HG03045 (cell line): Measurements from ENCODE around the gene NEK10.

Experiments
- ATAC-seq: cut with Tn5 transposase; IDR thresholded peaks from one replicate; pipeline ENCODE4 v1.9.1; 2021; ENCODE audit warnings: mild to moderate bottlenecking, moderate library complexity; ENCODE audit not compliant: unreplicated experiment

The NEK10 gene

GRCh38 chr3:27193056-27193455, 176.1 kb downstream of the NEK10 start:
- no peak for ATAC-seq

DNA sequence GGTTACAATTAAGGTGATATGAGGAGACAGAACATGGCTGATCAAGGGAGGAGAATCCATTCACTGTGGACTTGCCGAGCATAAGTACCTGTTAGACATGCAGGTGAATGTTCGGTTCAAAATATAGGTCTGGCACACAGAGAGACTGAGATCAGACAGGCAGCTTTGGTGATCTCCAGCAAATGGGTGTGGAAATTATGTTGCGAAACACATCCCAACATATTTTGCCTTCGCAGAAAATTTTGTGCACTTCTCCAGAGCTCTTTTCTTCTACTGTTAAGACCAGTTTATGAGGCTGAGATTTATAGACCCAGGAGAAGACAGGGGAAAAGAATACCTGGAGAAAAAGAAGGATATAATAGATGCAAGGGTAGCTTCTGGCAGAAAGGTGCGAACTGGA, 183.2 kb downstream of the NEK10 start:
- no peak for ATAC-seq

DNA sequence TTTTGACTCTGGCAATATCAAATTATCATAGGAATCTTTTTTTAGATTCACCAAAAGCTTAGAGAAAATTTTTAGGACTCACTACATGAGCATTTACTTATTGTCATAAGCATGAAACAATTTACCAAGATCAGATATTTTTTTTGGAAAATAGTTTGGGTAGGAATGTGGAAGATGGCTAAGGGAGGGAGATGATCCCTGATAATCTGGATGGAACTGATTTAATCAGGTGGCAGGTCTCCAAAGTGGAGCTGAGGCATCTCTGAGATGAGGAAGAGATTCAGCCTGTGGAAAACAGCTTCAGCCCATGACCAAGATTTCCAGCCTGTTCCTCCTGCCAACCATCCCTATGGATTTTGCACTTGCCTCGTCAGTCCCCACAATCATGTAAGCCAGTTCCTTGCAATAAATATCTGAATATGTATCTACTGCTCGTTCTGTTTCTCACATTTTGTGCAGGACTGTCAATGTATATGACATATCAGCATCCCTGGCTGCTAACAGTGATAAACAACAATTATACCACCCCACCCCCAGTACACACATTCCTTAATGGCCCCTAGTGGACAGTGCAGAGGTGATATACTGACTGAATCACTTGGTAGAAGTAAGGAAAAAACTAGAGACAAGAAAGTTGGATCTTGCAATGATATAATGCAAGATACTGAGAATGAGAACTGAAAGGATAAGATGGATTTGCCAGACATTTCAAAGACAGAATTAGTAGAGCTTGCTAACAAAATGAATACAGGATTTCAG, 183.8 kb downstream of the NEK10 start:
- ATAC-seq = no peak

GRCh38 chr3:27184261-27184660, 184.9 kb downstream of the NEK10 start:
- ATAC-seq = no peak

DNA sequence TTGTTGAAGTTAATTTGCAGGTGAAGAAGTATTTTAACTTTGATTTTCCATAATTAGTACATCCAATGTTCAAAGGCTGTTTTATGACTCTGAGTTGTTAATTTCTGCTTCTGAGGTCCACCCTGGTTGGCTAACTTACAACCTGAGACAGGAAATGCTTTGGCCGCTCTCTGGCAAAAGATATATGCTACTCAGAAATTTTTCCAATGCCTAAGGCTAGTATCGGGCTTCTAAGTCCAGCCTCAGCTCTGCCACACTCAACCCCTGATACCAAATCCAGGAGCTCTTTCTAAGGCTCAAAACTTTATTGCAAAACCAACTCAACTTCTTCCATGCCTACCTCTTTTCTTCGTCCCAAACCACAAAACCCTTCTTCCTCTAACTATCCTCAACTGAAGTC, 192.9 kb downstream of the NEK10 start:
- ATAC-seq = no peak

GRCh38 chr3:27174530-27174929, 194.7 kb downstream of the NEK10 start:
- no peak for ATAC-seq

GRCh38 chr3:27171113-27171512, 198.1 kb downstream of the NEK10 start:
- peak; percentile 53 for ATAC-seq

DNA sequence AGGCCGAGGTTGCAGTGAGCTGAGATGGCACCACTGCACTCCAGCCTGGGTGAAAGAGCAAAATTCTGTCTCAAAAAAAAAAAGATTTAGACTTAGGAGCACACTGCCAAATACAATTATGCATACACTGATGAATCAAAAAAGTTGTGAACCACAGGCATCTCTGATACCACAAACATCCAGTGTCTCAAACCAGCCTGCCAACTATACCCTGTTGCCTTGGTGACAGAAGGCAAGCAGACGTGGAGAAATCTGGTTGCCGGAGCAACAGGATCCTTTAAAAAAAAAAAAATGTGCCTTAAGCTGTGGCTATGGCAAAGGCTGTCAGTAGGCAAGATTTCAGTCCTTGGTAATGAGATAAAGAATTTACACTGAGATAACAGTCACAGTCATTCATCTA, 202.3 kb downstream of the NEK10 start:
- ATAC-seq = no peak

- ATAC-seq = no peak
These were observed 203.9 kb downstream of the NEK10 start for GRCh38 chr3:27165321-27165721.

DNA sequence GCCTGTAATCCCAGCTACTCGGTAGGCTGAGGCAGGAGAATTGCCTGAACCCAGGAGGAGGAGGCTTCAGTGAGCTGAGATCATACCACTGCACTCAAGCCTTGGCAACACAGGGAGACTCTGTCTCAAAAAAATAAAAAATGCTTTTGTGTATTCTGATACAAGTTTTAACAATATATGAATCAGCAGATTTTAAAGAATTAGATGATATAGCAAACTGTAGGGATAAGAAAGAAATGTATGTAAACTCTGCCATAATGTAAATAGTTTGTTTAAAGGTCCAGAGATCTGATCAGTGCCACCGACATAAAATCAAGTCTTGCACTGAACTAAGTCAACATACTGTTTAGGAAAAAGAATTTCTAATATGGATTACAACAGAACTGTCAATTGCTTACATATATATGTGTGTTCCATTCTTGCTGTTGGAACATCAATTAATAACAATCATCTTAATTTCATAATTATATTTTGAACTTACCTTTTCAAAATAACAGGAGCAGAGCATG, 208.3 kb downstream of the NEK10 start:
- ATAC-seq = no peak

DNA sequence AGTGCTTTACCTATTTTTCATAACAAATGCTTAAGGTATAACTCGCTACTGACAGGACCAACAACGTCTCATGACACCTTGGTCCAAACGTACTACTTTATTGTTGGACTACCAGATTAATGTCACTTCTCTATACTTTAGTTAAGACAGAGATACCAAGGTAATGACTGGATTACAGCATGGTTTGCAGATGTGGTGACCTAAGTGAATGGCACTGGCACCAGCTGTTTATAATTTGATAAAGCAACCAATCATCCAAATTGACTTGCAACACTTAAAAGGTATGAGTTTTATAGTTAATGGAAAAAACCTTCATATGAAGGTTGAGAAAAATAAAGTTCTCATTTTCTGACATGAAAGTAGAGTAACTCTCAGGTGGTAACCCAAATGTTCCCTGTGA, 209.0 kb downstream of the NEK10 start:
- no peak for ATAC-seq

GRCh38 chr3:27147215-27147614, 222.0 kb downstream of the NEK10 start:
- ATAC-seq = no peak

GRCh38 chr3:27146786-27147185, 222.4 kb downstream of the NEK10 start:
- ATAC-seq = no peak

DNA sequence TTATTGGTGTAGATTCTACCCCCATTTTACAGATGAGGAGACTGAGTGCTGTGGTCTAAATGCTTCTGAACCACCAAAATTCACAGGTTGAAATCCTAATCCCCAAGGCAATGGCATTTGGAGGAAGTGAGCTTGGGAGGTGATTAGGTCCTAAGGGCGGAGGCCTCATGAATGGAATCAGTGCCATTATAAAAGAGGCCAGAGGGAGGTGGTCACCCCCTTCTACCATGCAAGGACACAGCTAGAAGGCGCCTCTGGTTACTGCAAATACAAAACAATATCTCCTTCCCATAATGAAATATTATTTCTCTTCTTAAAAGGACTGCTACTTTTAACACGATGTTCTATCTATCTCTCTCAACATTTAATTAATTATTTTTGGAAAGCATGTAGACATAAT, 223.5 kb downstream of the NEK10 start:
- ATAC-seq = no peak

DNA sequence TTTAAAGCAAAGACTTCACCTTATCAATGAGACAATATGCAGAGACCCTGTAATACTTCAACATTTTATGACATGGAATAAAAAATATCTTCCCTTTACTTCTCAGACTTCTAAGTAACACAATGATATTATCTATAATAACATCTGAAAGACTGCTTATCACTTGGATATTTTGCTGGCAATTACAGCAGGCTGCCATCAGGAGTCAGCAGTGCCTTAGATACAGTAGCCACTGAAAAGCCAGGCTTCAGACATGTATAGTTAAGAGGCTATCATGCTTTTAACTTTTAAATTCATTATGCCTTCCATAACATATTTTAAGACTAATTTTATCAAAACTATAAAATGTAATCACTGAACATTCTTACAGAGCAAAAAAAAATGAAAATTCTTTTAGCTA, 227.5 kb downstream of the NEK10 start:
- no peak for ATAC-seq

- ATAC-seq = no peak
These were observed 230.6 kb downstream of the NEK10 start for GRCh38 chr3:27138562-27138961.

GRCh38 chr3:27138005-27138404, 231.2 kb downstream of the NEK10 start:
- no peak for ATAC-seq

DNA sequence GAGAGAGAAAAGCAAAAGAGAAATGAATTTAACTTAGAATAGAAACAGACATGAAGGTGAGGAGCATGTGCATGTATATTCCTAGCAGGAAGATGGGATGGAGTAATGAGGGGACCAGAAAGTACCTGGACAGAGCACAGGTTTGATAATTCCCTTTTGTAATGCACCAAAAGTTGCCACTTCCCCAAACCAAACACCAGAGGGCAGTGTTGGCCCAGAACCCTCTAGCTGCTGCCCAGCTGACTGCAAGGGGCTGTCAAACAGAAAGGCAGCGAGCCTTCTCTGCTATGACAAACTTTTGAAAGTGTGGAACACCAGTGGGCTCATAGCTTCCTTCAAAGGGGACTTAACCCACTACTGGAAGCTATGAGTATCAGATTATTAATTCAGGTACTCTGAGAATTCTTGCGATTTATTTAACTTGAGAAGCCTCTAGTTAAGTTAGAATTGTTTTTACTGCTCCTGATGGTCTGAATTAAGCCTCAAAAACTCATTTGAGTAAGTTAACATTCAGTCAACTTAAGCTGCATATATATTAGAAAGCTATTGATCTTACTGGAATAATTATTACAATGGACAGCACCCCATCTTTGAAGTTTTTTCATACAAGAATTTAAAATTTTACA, 234.9 kb downstream of the NEK10 start:
- ATAC-seq = peak; percentile 84

GRCh38 chr3:27133060-27133459, 236.1 kb downstream of the NEK10 start:
- no peak for ATAC-seq

DNA sequence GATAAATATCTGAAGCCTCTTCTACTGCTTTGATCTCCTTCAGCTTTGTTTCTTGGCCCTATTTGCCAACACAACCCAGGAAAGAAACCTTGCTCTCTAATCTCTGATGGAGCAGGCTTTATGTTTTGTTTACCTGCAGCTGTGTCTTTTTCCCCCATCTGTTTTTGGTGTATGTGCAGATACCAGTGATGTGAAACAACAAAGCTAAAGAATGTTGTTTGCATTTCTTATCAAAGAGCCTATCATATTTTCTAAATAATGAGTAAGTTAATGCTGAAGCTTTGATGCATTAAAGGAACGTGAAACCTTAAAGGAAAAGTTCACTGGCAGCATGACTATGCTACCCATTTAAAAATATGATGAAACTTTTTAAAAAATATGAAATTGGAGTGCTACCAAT, 238.4 kb downstream of the NEK10 start:
- no peak for ATAC-seq

DNA sequence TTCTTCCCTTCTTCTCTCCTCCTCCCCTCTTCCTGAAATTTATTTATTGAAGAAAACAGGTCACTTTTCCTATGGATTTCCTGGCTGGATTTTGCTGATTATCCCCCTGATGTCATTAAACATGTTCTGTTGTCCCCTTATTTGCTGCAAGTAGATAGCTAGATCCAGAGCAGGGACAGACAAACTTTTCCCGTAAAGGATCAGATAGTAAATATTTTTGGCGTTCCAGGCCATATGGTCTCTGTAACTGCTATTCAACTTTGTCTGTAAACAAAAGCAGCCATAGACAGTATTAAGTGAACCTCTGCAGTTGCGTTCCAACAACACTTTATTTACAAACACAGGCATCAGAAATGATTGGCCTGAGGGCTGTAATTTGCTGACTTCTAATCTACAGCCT, 241.3 kb downstream of the NEK10 start:
- ATAC-seq = no peak

GRCh38 chr3:27127195-27127594, 242.0 kb downstream of the NEK10 start:
- no peak for ATAC-seq
